ENCODE data around the gene MCM5.
A peak's percentile ranks its signal among the peaks of the same experiment; 100 is the strongest.
"Not testable (repeated sequence)": the region's sequence is repeated elsewhere in the genome, so short reads cannot be mapped to it uniquely, and the experiment has no call there.

Gene MCM5

DNA sequence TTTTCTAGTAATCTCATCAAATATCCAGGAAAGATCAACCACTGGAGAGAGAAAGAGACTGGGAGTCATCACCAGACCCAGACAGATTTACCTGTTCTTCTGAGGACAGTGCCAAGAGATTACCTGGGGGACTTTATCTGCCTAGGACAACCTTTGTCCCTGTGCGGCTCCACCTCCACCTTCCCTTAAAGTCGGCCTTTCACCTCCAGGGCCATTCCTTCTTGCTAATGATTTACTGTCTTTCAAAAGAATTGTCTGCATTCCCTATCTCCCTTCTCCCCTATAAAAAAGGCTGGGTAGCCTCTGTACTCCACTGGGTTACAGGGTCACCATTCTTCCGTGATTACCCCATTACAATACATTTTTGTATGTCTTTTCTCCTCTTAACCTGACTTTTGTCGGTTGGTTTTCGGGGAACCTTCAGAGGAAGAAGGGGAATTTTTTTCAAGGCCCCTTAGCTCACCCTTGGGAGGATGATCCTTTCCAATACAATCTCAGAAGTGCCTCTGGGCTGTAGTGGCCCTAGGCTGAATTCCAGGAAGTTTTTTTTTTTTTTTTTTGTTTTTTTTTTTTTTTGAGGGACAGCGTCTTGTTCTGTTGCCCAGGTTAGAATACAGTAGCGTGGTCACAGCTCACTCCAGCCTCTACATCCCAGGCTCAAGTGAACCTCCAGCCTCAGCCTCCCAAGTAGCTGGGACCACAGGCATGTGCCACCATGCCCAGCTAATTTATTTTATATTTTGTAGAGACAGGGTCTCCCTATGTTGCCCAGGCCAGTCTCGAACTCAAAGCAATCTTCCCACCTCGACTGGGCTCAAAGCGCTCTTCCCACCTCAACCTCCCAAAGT is 20.6 kb upstream of the MCM5 start:
- DNase-seq = no peak

DNA sequence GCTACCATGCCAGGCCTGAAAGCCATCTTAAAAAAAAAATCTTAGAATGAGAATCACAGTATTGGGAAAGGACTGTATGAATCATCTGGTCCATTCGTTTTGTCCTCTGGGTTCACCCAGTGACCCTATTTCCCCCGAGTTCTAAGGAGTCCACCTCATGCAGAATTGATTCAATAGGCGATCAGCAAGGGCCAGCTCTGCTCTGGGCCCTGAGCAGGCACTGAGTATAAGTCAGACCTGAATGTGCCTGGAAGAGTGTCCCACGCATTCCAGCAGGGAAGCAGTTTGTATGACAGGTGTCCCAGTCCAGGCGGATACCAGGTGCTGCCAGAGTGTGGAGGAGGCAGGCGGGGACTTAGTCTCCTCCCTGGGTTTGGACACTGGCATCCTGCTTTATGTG is 19.9 kb upstream of the MCM5 start:
- no peak for DNase-seq

DNA sequence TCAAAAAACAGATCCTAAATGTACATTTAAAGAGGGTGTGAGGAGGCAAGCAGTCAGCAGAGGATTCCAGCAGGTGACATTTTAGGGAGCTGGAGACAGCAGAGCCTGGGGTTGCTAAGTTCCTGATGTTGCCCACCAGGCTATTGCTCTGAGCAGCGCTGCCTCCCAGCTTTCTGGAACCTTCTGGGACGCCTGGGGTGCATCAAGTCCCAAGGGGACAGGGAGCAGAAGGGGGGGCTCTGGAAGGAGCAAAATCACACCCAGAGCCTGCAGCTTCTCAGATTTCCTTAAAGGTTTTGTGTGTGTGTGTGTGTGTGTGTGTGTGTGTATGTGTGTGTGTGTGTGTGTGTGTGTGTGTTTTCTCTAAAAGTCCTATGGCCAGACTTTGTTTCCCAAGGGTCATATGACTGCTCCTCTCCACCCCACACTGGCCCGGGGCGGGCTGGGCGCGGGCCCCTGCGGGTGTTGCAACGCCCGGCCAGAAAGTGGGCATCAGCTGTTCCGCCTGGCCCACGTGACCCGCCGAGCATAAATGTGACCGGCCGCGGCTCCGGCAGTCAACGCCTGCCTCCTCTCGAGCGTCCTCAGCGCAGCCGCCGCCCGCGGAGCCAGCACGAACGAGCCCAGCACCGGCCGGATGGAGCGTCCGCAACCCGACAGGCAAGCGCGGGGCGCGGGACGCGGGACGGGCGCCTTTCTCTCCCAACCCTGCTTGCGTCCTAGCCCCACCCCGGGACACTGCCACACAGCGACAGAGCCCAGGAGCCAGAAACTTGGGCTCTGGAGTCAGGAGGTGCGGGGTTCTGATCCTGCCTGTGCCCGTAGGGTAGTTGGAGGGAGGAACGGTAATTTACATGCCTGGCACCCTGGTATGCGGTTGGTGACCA is 19.2 kb upstream of the MCM5 start, which contains the start of gene HMOX1:
Gene HMOX1, plus strand, starts transcription at position 560 of the 887 bp plus-strand sequence. Its CDS starts 78 bp downstream, at position 638.
- peak; percentile 68 for DNase-seq

DNA sequence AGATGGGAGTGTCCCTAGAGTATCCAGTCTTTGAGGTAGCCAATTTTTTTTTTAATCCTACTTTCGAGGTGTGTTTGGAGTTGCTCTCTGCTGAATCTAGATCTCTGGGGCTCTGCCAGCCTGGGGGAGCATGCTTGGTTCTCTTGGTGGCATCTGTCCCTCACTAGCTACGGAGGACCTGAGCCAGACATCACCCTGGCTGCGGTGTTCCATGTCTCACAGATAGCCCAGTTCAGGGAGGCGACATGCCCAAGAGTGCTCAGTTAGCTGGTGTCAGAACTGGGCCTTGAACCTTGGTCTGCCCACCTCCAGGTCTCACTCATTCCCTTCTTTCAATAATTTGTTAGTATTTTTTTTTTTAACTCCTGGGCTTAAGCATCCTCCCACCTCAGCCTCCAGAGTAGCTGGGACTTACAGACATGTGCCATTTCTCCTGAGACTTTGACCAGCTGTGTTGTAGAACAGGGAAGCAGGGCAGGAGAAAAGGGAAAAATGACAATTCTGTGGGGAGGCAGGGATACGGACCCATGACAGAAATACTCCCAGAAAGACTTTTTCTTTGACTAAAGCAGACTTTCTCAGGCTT is 18.4 kb upstream of the MCM5 start:
- no peak for DNase-seq

DNA sequence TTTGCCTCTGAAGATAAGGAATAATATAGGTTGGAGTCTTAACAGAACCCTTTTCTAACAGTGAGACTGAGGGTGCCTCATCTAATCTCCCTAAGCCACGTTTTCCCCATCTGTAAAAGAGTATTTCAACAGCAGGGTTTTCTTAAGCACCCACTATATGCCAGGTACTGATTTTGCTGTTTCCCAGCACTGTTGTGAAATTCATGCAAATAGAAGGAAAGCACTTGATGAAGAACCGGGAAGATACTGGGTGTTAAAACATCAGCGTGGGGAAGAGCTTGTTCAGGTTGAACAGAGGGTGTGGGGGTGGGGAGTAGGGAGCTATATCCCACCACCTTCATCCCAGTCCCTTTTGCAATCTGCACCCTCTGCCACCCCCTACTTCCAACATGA is 16.3 kb upstream of the MCM5 start:
- DNase-seq = no peak

DNA sequence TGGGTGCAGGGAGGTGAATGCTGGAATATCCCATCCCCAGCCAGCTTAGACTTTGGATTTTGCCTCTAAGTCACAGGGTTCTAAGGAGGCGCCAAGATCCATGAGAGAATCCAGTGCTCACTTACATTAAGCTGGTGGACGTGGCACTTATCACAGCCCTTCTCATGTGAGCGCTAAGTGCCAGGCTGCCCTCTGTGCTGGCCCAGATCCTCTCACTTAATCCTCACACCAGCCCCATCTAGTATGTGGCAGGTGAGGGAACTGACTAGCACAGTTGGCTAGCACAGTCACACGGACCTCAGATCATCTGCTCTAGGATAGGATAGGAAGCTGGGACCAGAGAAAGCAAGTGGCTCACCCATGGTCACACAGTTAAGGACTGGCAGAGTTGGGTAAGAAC is 15.4 kb upstream of the MCM5 start:
- no peak for DNase-seq

DNA sequence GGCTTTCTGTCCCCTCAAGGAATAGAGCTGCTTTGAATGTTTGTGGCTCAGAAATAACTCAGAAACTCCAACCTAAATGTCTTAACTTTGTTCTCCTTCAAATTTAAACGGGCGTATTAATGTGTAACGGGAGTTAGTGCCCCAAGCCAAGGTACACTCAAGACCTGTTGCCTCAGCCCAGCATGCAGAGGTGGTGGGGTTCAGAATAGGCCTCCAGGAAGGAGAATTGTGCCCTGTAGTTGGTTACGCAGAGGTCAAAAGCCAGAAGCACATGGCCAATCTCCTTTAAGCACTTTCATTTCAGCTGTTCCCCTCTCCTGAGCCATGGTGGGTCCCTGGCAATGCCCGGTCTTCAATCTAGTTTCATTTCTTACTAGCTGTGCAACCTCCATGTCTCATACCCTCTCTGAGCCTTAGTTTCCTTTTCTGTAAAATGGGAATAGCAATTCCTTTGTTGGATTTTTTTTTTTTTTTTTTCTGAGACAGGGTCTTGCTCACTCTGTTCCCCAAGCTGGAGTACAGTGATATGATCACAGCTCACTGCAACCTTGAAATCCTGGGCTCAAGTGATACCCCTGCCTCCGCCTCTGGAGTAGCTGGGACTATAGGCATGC is 14.9 kb upstream of the MCM5 start:
- DNase-seq = no peak

DNA sequence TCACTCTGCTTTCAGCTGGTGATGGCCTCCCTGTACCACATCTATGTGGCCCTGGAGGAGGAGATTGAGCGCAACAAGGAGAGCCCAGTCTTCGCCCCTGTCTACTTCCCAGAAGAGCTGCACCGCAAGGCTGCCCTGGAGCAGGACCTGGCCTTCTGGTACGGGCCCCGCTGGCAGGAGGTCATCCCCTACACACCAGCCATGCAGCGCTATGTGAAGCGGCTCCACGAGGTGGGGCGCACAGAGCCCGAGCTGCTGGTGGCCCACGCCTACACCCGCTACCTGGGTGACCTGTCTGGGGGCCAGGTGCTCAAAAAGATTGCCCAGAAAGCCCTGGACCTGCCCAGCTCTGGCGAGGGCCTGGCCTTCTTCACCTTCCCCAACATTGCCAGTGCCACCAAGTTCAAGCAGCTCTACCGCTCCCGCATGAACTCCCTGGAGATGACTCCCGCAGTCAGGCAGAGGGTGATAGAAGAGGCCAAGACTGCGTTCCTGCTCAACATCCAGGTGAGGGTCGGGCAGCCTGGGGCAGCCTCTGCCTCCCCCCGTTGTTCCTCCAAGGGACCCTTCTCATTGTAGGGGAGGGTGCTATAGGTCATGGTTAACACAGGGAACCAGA is 13.2 kb upstream of the MCM5 start:
- DNase-seq = no peak

DNA sequence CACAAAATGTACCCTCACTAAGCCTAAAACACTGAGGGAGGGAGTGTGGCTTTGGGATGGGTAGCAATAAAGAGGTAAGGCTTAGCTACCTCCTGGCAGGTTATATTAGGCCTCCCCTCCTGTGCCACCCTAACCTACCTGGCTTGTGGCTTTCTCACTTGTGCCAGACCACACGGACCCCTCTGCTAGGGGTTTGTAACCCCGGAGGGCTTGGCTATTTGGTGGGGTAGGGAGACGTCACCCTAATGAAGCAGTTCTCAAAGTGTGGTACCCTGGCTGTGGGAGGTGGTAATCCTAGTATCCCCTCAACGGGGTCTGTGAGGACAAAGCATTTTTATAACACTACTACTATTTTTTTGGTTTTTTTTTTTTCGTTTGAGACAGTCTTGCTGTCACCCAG is 9.0 kb upstream of the MCM5 start:
- DNase-seq = no peak

DNA sequence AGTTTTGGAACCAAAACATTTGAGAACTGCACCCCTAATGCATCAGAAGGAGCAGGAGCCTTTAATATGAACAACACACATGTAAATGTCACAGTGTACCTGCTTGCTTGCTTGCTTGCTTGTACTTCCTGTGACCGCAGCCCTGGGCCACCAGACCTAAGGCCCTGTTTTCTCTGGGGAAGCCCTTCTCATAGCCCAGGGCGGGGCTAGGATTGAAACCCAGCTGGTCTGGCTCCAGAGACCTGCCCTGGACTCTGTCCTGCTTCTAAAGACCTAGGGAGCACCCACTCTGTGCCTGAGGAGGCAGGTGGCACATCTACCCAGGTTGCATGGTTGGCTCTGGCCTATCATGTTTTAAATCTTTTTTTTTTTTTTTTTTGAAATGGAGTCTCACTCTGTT is 7.6 kb upstream of the MCM5 start:
- DNase-seq = no peak

DNA sequence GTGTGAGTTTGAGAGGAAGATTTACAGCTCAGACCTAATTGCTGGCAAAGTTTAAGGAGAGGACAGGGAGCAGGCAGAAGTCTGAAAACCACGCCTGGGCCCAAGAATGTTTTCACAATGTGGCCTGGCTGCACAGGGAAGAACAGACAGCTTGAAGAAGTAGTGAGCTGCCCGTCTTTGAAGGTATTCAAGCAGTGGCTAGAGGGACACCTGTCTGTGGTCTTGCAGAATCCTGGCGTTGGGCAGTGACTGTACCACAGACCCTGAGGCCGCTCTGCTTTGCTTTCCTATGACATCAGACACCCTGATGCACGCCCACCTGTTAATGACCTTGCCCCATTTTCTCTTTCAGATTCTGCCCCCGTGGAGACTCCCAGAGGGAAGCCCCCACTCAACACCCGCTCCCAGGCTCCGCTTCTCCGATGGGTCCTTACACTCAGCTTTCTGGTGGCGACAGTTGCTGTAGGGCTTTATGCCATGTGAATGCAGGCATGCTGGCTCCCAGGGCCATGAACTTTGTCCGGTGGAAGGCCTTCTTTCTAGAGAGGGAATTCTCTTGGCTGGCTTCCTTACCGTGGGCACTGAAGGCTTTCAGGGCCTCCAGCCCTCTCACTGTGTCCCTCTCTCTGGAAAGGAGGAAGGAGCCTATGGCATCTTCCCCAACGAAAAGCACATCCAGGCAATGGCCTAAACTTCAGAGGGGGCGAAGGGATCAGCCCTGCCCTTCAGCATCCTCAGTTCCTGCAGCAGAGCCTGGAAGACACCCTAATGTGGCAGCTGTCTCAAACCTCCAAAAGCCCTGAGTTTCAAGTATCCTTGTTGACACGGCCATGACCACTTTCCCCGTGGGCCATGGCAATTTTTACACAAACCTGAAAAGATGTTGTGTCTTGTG is 6.6 kb upstream of the MCM5 start:
- no peak for DNase-seq

DNA sequence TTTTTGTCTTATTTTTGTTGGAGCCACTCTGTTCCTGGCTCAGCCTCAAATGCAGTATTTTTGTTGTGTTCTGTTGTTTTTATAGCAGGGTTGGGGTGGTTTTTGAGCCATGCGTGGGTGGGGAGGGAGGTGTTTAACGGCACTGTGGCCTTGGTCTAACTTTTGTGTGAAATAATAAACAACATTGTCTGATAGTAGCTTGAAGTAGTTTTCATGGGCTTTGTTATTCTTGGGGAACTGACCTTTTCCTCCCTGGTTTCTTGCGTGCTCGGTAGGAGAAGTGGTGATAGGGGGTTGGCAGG is 6.0 kb upstream of the MCM5 start:
- no peak for DNase-seq

DNA sequence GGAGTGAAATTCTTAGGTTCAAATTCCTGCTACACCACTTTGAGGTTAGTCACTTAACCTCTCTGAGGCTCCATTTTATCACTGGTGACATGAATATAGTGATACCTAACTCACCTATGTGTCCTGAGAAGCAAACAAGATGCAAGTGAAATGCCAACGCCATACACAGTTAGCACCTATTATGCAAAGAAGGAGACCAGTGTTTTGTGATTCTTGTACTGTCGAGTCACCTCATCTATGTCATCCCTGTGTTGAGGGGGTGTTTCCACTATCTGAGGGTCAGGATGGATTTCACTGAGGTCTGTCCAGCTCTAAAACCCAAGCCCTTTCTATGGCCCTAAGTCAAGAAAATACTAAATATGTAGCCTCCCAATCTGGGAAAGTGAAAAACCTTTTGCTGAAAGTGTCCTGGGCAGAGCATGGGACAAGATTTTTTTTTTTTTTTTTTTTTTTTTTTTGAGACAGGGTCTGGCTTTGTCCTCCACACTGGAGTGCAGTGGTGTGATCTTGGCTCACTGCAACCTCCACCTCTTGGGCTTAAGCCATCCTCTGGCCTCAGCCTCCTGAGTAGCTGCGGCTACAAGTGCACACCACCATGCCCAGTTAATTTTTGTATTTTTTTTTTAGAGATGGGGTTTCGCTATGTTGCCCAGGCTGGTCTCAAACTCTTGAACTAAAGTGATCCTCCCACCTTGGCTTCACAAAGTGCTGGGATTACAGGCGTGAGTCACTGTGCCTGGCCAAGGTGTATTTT is 5.0 kb upstream of the MCM5 start:
- no peak for DNase-seq

DNA sequence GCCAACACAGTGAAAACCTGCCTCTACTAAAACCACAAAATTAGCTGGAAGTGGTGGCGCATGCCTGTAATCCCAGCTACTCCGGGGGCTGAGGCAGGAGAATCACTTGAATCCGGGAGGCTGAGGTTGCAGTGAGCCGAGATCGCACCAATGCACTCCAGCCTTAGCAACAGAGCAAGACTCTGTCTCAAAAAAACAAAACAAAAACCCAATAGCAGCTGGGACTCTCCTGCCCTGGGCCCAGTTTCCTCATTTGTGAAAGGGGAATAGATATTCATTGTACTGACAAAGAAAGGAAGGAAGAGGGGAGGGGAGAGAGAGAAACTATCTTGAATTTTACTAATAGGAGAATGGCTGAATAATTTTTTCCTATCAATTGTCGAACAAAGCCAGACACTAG is 3.3 kb upstream of the MCM5 start:
- not testable (repeated sequence) for DNase-seq

DNA sequence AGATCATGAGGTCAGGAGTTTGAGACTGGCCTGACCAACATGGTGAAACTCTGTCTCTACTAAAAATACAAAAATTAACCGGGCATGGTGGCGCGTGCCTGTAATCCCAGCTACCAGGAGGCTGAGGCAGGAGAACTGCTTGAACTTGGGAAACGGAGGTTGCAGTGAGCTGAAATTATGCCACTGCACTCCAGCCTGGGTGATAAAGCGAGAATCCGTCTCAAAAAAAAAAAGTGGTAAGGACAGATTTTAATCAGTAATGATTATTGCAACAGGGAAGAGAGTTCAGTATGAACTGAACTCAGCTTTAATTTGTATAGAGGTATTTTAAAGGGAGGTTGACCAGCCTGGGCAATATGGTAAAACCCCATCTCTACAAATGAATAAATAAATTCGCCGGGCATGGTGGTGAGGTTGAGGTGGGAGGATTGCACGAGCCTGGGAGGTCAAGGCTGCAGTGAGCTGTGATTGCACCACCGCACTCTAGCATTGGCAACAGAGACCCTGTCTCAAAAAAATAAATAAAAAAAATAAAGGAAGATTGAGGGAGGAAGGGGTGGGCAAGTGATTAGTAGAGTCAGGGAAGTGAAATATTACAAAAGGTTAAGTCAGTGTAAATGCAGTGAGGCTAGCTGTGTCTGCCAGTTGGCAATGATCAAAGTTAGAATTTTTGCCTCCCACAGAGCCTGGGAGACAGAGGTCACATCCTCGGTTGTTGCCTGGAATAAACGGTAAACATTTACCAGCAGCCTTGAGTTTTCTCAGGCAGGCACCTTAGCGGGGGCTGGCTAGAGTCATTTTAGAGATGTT is 2.6 kb upstream of the MCM5 start:
- DNase-seq = no peak

DNA sequence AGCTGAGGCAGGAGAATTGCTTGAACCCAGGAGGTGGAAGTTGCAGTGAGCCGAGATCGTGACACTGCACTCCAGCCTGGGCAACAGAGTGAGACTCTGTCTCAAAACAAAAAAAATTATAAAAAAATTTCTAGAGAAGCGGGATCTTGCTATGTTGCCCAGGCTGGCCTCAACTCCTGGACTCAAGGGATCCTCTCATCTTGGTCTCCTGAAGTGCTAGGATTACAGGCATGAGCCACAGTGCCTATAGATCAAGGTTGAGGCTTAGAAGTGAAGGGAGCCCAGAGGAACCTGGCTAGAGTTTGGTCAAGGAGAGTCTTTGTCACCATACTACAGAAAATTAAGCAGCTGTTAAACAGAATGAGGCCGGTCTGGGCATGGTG is 1.4 kb upstream of the MCM5 start:
- DNase-seq = no peak

DNA sequence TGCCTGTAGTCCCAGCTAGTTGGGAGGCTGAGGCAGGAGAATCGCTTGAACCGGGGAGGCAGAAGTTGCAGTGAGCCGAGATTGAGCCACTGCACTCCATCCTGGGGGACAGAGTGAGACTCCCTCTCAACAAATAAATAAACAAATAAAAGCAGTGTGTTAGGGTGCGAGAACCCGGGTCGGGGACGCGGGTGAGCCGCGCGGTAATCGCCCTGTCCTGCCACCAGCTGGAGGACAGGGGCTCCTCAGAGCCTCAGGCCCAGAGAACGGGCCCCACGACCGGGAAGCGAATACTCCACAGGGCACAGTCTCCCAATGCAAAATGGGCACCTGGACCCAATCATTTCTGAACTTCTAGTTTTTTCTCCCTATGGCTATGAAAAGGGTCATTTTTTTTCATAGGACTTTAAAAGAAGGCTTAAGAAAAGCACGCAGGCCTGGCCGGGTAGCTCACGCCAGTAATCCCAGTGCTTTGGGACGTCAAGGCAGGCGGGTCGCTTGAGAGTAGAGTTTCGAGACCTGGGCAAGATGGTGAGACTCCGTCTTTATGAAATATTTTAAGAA is 744 bp upstream of the MCM5 start:
- no peak for DNase-seq

DNA sequence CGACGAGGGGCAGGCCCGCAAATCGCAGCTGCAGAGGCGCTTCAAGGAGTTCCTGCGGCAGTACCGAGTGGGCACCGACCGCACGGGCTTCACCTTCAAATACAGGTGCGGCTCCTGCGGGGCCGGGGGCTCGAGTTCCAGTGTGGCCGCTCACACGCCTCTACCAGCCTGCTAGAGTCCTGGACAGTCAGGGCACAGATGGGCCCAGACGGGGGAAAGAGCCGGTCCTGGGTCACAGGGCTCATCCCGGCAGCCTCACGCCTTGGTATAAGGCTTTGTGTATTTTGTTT is 506 bp downstream of the MCM5 start:
- DNase-seq = no peak

DNA sequence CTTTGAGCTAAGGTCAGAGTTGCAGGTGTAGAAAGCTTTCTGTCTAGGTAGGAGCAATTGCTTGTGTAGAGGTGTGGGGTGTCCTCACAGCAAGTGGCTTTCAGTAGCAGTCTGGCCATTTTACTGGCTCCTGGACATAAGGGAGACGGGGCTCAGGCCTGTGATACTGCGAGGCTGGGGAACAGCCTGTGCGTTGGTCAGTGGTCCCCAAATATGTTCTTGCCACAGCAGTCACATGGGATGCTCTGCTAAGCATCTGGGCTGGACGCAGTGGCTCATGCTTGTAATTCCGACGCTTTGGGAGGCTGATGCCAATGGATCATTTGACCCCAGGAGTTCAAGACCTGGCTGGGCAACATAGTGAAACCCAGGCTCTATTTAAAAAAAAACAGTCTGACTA is 1.9 kb downstream of the MCM5 start:
- DNase-seq = no peak

DNA sequence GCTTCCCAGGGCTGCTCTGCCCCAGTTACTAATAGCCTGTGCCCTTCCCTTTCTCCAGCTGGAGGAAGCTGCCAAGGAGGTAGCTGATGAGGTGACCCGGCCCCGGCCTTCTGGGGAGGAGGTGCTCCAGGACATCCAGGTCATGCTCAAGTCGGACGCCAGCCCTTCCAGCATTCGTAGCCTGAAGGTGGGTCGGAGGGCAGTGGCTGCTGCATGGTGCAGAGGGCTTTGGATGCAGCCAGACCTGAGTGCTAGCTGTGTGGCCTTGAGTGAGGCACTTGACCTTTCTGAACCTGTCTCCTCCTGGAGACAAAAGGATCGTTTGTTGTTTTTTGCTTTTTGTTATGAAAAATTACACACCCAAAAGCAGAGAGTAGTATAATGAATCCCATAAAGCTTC is 3.4 kb downstream of the MCM5 start:
- no peak for DNase-seq
